Measurements from ENCODE around the gene DHX35. TPM values are rescaled to one million over a fixed set of nuclear protein-coding genes. Genes with fewer than 3 reads are reported as not detected.

DHX35 gene
- total and polyA plus RNA-seq, 2 experiments from 2014 or later = 8.3 to 25.9 TPM

GRCh38 chr20:38999217-38999616 lies 37.1 kb downstream of the DHX35 start:
- H3K27me3 Mint-ChIP-seq (ENCODE audit: insufficient read depth, low read depth, poor library complexity) = no peaks in the 10 kb centered on the region
- H3K79me2 ChIP-seq (replicated peaks; ENCODE audit: insufficient read depth) = no peaks in the 10 kb centered on the region
- peaks cover 46% of the 10 kb centered on the region for H3K36me3 Mint-ChIP-seq (ENCODE audit: low read depth)
- no peaks in the 10 kb centered on the region for H3K9me2 ChIP-seq (ENCODE audit: insufficient read depth)
- no peak overlapping the region for H2AFZ ChIP-seq
- H3K27me3 ChIP-seq (ENCODE audit: insufficient read depth) = no peaks in the 10 kb centered on the region
- no peak overlapping the region for H3K4me2 ChIP-seq
- DNase-seq (ENCODE audit: low spot score) = no peak
- H3K27ac Mint-ChIP-seq = no peak overlapping the region
- no peaks in the 10 kb centered on the region for H3F3A ChIP-seq (replicated peaks; ENCODE audit: low read depth)
- no peaks in the 10 kb centered on the region for H3K9me3 Mint-ChIP-seq
- H3K27ac ChIP-seq (ENCODE audit: low read depth) = no peak overlapping the region
- no peaks in the 10 kb centered on the region for H3K4me1 ChIP-seq (ENCODE audit: insufficient read depth)
- TF ChIP-seq ZNF331 (CRISPR knock-in tag; IDR thresholded peaks at IDR 0.05; ENCODE audit: low read depth) = no peak
- TF ChIP-seq EZH2 (IDR thresholded peaks at IDR 0.05; ENCODE audit: low read depth, unreplicated experiment) = no peak
- no peak for TF ChIP-seq ETS1 (IDR thresholded peaks at IDR 0.05)
- no peak for TF ChIP-seq ZNF462 (CRISPR knock-in tag; IDR thresholded peaks at IDR 0.05)
- no peak for TF ChIP-seq JUNB (IDR thresholded peaks at IDR 0.05; ENCODE audit: unreplicated experiment)
- no peak for TF ChIP-seq ZNF114 (CRISPR knock-in tag; IDR thresholded peaks at IDR 0.05)
- no peak for TF ChIP-seq POLR2AphosphoS5 (IDR thresholded peaks at IDR 0.05; ENCODE audit: low read depth)
- no peak for TF ChIP-seq REST (IDR thresholded peaks at IDR 0.05; ENCODE audit: unreplicated experiment)
- no peak for TF ChIP-seq CTCF (conservative IDR thresholded peaks at IDR 0.05; ENCODE audit: low read depth in 2 of 2)
- TF ChIP-seq STAT1 (IDR thresholded peaks at IDR 0.05; ENCODE audit: unreplicated experiment) = no peak
- TF ChIP-seq EZH2phosphoT487 (IDR thresholded peaks at IDR 0.05; ENCODE audit: unreplicated experiment) = no peak
- TF ChIP-seq CREB1 (CRISPR knock-in tag; IDR thresholded peaks at IDR 0.05; ENCODE audit: low read depth) = no peak
- TF ChIP-seq NANOG (IDR thresholded peaks at IDR 0.05; ENCODE audit: borderline replicate concordance) = no peak
- ATAC-seq = no peak
- no peak overlapping the region for H3K4me3 ChIP-seq
- no peak overlapping the region for H3K4me3 Mint-ChIP-seq
- H3K36me3 ChIP-seq (ENCODE audit: insufficient read depth) = peaks cover 34% of the 10 kb centered on the region
- H4K20me1 ChIP-seq (replicated peaks; ENCODE audit: insufficient read depth) = peaks cover 4% of the 10 kb centered on the region; the same call in 1 of the 2 replicates
- H3K4me1 Mint-ChIP-seq = no peaks in the 10 kb centered on the region
